BLaER1 (cell line): ENCODE data around the gene DDIT4.
"Not testable (repeated sequence)": the region's sequence is repeated elsewhere in the genome, so short reads cannot be mapped to it uniquely, and the experiment has no call there.

Source experiments
- H3K27ac ChIP-seq: shearing (Covaris generic); formaldehyde crosslinking; 2 replicates; pipeline ENCODE4 v1.8.1; 2022
- H3K27me3 ChIP-seq: shearing (Covaris generic); formaldehyde crosslinking; 2 replicates; pipeline ENCODE4 v1.8.1; 2022
- H3K36me3 ChIP-seq: shearing (Covaris generic); formaldehyde crosslinking; 2 replicates; pipeline ENCODE4 v1.8.1; 2022
- H3K4me1 ChIP-seq: shearing (Covaris generic); formaldehyde crosslinking; 2 replicates; pipeline ENCODE4 v1.8.1; 2022
- H3K4me2 ChIP-seq: shearing (Covaris generic); formaldehyde crosslinking; 2 replicates; pipeline ENCODE4 v1.8.1; 2022
- H3K4me3 ChIP-seq: shearing (Covaris generic); formaldehyde crosslinking; 2 replicates; pipeline ENCODE4 v1.8.1; 2022
- H3K9ac ChIP-seq: shearing (Covaris generic); formaldehyde crosslinking; 2 replicates; pipeline ENCODE4 v1.8.1; 2022
- H3K9me3 ChIP-seq: shearing (Covaris generic); formaldehyde crosslinking; 2 replicates; pipeline ENCODE4 v1.8.1; 2022
- H4K20me1 ChIP-seq: shearing (Covaris generic); formaldehyde crosslinking; 2 replicates; pipeline ENCODE4 v1.8.1; 2022
- Cebpa-rat ChIP-seq: shearing (Covaris generic); IDR thresholded peaks from 2 replicates; pipeline ENCODE4 v1.8.1; 2022

DDIT4 gene

DNA sequence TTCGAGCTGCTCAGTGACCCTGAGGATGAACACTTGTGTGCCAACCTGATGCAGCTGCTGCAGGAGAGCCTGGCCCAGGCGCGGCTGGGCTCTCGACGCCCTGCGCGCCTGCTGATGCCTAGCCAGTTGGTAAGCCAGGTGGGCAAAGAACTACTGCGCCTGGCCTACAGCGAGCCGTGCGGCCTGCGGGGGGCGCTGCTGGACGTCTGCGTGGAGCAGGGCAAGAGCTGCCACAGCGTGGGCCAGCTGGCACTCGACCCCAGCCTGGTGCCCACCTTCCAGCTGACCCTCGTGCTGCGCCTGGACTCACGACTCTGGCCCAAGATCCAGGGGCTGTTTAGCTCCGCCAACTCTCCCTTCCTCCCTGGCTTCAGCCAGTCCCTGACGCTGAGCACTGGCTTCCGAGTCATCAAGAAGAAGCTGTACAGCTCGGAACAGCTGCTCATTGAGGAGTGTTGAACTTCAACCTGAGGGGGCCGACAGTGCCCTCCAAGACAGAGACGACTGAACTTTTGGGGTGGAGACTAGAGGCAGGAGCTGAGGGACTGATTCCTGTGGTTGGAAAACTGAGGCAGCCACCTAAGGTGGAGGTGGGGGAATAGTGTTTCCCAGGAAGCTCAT, 1.1 kb downstream of the DDIT4 start:
- peak overlapping the region; percentile 96 for H3K4me2 ChIP-seq
- H3K9ac ChIP-seq, result peak overlapping the region; percentile 97
- H4K20me1 ChIP-seq, result peaks cover 33% of the 10 kb centered on the region
- peak overlapping the region; percentile 94 for H3K27ac ChIP-seq
- peaks cover 84% of the 10 kb centered on the region for H3K4me1 ChIP-seq
- H3K4me3 ChIP-seq, result peak overlapping the region; percentile 97
- H3K36me3 ChIP-seq, result peaks cover 24% of the 10 kb centered on the region
- no peaks in the 10 kb centered on the region for H3K9me3 ChIP-seq
- no peak for TF ChIP-seq Cebpa-rat
- no peaks in the 10 kb centered on the region for H3K27me3 ChIP-seq

DNA sequence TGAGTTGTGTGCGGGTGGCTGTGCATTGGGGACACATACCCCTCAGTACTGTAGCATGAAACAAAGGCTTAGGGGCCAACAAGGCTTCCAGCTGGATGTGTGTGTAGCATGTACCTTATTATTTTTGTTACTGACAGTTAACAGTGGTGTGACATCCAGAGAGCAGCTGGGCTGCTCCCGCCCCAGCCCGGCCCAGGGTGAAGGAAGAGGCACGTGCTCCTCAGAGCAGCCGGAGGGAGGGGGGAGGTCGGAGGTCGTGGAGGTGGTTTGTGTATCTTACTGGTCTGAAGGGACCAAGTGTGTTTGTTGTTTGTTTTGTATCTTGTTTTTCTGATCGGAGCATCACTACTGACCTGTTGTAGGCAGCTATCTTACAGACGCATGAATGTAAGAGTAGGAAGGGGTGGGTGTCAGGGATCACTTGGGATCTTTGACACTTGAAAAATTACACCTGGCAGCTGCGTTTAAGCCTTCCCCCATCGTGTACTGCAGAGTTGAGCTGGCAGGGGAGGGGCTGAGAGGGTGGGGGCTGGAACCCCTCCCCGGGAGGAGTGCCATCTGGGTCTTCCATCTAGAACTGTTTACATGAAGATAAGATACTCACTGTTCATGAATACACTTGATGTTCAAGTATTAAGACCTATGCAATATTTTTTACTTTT, 1.8 kb downstream of the DDIT4 start:
- Histone ChIP-seq H3K4me2 (peak overlapping the region; percentile 96), H3K9me3 (no peaks in the 10 kb centered on the region), H3K27ac (peak overlapping the region; percentile 94), H4K20me1 (peaks cover 33% of the 10 kb centered on the region), H3K27me3 (no peaks in the 10 kb centered on the region), H3K4me3 (peak overlapping the region; percentile 97), H3K4me1 (peaks cover 84% of the 10 kb centered on the region), H3K9ac (peak overlapping the region; percentile 97), H3K36me3 (peaks cover 24% of the 10 kb centered on the region)
- TF ChIP-seq Cebpa-rat, result no peak

DNA sequence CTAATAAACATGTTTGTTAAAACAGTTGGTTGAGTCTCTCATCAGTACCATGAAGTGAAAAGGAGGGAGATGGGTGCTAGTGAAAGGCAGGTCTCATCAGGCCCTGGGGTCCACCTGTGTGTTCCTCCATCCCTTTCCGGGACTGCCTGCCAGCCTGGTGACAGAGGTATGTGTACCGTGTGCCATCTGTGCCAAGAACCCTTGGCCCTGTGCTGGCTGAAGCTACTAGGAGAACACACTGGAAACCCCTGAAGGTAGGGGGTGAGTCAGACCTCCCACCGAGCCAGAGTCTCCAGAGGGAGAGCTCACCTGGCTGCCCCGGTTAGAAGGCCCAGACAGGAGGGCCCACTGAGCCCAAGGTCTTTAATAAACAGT, 2.3 kb downstream of the DDIT4 start:
- H3K27ac ChIP-seq, result peak overlapping the region; percentile 94
- no peaks in the 10 kb centered on the region for H3K27me3 ChIP-seq
- peaks cover 84% of the 10 kb centered on the region for H3K4me1 ChIP-seq
- H3K4me3 ChIP-seq, result peak overlapping the region; percentile 97
- peak overlapping the region; percentile 97 for H3K9ac ChIP-seq
- H3K36me3 ChIP-seq, result peaks cover 24% of the 10 kb centered on the region
- H3K4me2 ChIP-seq, result peak overlapping the region; percentile 96
- no peak for TF ChIP-seq Cebpa-rat
- H3K9me3 ChIP-seq, result no peaks in the 10 kb centered on the region
- peaks cover 33% of the 10 kb centered on the region for H4K20me1 ChIP-seq

DNA sequence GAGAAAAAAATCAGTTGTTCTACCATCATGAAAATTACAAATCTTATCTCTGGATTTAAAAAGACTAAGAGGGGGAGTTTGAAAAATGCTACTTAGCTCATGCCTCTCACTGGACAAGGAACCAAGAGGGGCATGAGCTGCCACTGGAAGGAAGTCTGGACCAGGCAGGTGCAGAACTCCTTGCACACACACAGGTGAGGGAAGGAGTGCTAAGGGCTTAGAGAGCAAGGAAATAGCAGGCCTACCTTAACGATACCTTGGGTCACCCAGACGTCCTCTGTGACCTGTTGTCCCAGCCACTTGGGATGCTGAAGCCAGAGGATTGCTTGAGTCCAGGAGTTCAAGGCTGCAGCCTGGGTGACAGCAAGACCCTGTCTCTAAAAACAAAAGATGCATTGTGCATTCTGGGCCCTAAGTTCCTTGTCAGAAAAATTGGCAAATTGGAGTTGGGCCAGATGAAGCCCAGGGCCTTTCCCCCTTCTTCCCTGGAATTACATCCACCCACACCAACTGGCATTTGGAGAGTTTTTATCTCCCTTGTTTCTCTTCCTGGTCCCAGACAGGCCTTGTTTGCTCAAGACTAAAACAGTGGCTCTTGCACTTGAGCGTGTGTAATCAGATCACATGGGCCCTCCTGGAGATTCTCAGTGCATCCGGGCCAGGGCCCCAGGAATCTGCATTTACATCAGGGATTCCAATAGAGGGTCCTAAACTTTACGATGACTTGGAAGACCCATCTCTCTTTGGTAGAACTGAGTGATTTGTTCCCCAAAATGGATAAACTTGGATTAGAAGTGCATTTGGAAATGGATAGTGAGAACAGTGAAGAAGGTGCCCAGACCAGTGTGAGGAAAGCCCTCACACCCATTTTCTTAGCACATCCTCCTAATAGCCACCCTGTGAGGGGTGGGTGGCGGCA, 3.0 kb downstream of the DDIT4 start:
- no peak for TF ChIP-seq Cebpa-rat
- Histone ChIP-seq H3K4me1 (peaks cover 85% of the 10 kb centered on the region), H3K9me3 (no peaks in the 10 kb centered on the region), H3K9ac (peak overlapping the region; percentile 97), H3K4me3 (peak overlapping the region; percentile 97), H4K20me1 (peaks cover 33% of the 10 kb centered on the region), H3K27ac (peak overlapping the region; percentile 94), H3K4me2 (peak overlapping the region; percentile 96), H3K27me3 (no peaks in the 10 kb centered on the region), H3K36me3 (peaks cover 24% of the 10 kb centered on the region)

DNA sequence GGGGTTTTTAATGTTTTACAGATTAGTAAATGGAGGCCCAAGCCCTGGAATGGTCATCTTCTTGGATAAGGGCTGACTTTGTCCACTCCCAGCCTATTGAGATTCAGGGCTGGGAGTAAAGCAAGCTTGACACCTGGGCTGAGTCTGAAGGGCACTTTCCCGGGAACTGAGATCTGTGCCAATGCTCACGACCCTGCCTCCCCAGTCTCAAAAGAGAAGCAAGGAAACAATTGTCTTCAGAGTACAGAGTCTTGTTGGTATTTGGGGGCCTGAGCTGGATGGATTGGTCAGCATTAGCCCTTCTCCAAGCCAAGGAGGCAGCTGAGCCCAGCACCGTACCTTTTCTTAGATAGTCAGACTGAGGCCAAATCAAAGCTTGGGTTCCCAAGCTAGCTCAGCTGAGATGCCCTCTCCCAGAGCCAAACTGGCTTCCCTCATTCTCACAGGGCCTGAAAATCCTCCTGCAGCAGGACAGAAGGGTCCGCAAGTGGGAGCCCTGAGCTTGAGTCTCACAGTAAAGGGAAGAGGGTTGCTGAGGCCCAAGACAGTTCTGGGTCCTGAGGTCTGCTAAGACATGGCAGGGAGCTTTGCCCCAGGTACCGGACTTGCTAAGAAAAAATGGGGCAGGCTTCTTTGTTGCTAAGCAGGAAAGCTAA, 3.7 kb downstream of the DDIT4 start:
- H3K9ac ChIP-seq, result peak overlapping the region; percentile 35; the same call in 1 of the 2 replicates
- H3K4me1 ChIP-seq, result peaks cover 83% of the 10 kb centered on the region
- H3K27me3 ChIP-seq, result no peaks in the 10 kb centered on the region
- H4K20me1 ChIP-seq, result peaks cover 33% of the 10 kb centered on the region
- peak overlapping the region; percentile 96 for H3K4me2 ChIP-seq
- H3K4me3 ChIP-seq, result no peak overlapping the region
- H3K27ac ChIP-seq, result peak overlapping the region; percentile 47
- no peak for TF ChIP-seq Cebpa-rat
- no peaks in the 10 kb centered on the region for H3K9me3 ChIP-seq
- H3K36me3 ChIP-seq, result peaks cover 24% of the 10 kb centered on the region

DNA sequence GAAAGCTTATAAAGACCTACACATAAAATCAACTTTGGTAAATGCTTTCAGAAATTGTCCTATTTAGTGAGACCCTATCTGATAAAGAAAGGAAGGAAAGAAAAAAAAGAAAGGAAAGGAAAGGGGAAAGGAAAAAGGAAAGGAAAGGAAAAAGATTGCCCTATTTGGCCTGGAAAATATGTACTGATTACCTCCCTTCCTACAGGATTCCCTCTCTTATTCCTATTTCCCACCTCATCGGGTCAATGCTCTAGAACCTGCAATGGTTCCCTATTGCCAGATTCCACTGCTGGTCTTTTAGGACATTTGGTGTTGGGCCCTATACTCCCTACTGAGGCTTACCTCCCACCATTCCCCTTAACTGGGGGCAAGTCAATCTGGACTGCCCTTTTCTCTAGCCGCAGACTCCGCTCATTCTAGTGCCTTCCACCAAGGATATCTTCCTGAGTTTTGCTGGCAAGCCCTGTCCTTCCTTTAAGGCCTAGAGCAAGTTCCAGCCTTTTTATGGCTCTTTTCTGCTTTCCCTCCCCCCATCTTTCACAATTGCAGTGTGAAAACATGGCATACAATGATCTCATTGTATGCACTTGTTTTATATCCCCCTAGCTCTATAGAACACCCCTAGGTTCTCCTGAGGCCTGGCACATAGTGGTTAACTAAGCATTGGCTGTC, 4.4 kb downstream of the DDIT4 start:
- H3K9me3 ChIP-seq, result no peaks in the 10 kb centered on the region
- H4K20me1 ChIP-seq, result peaks cover 33% of the 10 kb centered on the region
- H3K36me3 ChIP-seq, result peaks cover 24% of the 10 kb centered on the region
- H3K27me3 ChIP-seq, result no peaks in the 10 kb centered on the region
- H3K27ac ChIP-seq, result peak overlapping the region; percentile 47; the same call in 1 of the 2 replicates
- peak overlapping the region; percentile 96 for H3K4me2 ChIP-seq
- H3K4me1 ChIP-seq, result peaks cover 86% of the 10 kb centered on the region
- H3K9ac ChIP-seq, result no peak overlapping the region
- H3K4me3 ChIP-seq, result no peak overlapping the region
- no peak for TF ChIP-seq Cebpa-rat

DNA sequence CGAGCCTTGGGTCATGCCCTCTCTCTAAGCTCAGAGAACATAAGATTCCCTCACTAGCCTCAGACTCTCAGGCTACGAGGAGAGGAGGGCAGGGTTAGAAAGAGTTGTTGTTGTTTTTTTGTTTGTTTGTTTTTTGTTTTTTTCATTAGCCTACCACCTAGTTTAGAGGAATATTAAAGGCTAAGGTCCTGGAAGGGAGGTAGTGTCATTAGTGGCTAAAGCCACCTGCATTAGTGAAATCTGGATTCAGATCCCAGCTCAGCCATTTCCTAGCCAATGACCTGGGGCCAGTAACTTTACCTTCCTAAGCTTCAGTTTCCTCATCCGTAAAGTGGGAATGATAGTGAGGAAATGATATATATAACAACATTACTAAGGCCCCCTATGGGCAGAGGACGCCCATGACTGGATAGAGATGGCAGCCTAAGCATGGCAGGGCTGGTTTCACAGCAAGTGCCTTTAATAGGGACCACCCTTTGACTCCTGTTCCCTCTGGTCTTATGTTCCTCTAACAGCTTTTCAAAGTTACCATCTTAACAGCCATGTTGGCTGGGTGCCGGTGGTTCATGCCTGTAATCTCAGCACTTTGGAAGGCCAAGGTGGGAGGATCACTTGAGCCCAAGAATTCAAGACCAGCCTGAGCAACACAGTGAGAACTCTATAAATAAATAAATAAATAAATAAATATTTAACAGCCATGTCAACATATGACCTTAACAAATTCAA, 5.1 kb downstream of the DDIT4 start:
- no peak overlapping the region for H3K27ac ChIP-seq

DNA sequence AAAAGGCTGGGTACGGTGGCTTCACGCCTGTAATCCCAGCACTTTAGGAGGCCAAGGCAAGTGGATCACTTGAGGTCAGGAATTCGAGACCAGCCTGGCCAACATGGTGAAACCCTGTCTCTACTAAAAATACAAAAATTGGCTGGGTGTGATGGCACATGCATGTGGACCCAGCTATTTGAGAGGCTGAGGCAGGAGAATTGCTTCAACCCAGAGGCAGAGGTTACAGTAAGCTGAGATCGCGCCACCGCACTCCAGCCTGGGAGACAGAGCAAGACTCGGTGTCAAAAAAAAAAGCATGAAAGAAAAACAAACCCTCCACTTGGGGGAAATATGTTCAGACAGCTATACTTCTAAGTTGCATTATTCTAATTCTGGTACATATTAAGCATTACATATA, 5.9 kb downstream of the DDIT4 start:
- not testable (repeated sequence) for H3K9ac ChIP-seq, H3K27me3 ChIP-seq, H3K27ac ChIP-seq, H3K4me3 ChIP-seq, H3K9me3 ChIP-seq
- Histone ChIP-seq H3K4me2 (peak overlapping the region; percentile 96), H3K36me3 (peaks cover 22% of the 10 kb centered on the region), H4K20me1 (peaks cover 26% of the 10 kb centered on the region), H3K4me1 (peaks cover 86% of the 10 kb centered on the region)

More for the DNA sequence above, 5.1 kb downstream of the DDIT4 start:
- H3K4me2 ChIP-seq, result peak overlapping the region; percentile 96; the same call in 1 of the 2 replicates
- no peak overlapping the region for H3K9ac ChIP-seq
- no peaks in the 10 kb centered on the region for H3K9me3 ChIP-seq
- H3K36me3 ChIP-seq, result peaks cover 24% of the 10 kb centered on the region
- no peak overlapping the region for H3K4me3 ChIP-seq
- peaks cover 86% of the 10 kb centered on the region for H3K4me1 ChIP-seq
- no peaks in the 10 kb centered on the region for H3K27me3 ChIP-seq
- peaks cover 33% of the 10 kb centered on the region for H4K20me1 ChIP-seq
- no peak for TF ChIP-seq Cebpa-rat
